Fibroblast of skin of left quadriceps (primary cell): ENCODE measurements around the gene MUSK.

Experiments
- DNase-seq, 2 experiments: peaks; one replicate each; pipeline ENCODE4 v3.0.0-alpha.2; 2013; ENCODE audit warnings: low read depth in 2 of 2

MUSK gene

DNA sequence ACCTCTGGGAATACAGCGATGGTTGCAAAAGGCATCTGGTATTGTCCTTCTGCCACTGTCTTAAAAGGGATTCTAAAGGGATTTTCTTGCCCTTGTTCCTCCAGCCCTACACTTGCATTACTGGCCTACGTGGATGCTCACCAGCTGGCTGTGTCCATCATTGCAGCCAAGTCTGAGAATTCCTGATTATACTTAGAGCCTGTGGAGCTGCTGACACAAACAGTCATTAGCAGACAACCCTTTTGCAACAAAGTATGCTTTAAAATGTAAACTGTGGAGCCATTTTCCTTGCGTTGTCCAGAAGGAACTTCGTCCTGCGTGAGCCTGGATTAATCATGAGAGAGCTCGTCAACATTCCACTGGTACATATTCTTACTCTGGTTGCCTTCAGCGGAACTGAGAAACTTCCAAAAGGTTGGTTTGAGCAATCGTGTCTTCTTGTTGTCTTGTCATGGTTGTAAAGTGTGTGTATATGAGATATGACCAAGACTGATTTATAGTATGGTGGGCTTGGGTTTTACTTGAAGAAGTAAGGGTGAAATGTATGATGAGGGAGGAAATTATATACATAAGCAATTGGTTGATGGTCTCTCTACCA, at the start of gene MUSK:
Gene MUSK, plus strand, starts transcription at position 222 of the 598 bp plus-strand sequence. Its CDS starts 114 bp downstream, at position 336.
- no peak for DNase-seq

- DNase-seq = no peak
Measured at GRCh38 chr9:110619831-110620230, 48.8 kb upstream of the MUSK start.

- no peak for DNase-seq
Measured at GRCh38 chr9:110620726-110621125, 47.9 kb upstream of the MUSK start.

GRCh38 chr9:110622368-110622767, 46.2 kb upstream of the MUSK start:
- DNase-seq = no peak

- no peak for DNase-seq
Measured at GRCh38 chr9:110623462-110624025, 45.0 kb upstream of the MUSK start.

DNA sequence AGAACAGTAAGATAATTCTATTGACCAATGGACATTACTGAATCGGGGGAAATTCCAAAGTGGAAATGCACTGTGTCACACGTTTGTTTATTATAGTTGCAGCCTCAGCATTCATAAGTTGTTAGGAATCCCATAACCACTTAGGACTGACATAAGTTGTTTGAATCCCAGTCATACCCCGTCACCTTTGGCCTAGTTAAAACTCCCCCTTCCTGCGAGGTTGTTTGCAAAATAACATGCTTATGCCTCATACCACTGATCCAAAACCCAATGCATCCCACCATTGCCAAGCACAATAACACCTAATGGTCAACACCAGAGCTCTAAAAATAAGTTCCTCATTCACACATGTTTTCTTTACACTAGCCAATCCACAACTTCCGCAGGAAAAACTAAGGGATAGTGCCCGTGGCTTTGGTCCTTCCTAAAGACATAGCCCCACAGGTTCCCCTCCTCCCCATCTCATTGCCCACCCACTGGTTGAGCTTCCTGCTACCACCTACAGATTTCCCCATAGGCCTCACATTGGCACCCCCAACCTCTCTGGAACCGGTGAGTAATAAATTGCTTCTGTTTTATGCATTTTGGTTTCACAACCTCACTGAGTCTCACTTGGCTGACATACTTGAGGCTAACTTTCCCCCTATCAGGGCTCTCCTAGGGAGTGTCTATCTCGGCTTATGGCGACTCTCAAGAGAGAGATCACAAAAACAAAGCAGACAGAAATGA, 42.3 kb upstream of the MUSK start:
- peak; percentile 62 to 66 for DNase-seq

- DNase-seq = no peak
Measured at GRCh38 chr9:110635589-110635988, 33.0 kb upstream of the MUSK start.

DNA sequence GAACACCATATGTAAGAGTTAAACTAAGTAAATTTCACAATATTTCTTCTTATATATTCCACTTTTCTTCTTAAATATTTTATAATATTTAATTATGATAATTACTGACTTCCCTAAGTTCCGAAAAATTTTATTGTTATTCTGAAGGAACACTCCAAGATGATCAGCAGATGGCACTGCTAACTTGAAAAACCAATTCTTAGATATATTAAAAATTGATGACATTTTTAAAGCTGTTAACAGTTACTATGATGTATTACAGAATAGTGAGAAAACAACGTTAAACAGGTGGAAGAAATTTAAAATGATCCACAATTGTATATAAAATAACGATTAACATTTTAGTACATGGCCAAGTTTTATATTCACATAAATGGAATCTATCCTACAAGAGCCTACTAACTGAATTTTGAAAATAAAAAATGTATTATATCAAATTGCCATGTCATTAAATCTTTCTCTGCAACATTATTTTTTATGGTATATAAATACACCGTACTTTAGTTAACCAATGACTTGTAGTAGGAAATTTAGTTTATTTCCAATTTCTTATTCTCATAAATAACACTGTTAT, 30.1 kb upstream of the MUSK start:
- no peak for DNase-seq

- no peak for DNase-seq
Measured at GRCh38 chr9:110640736-110641135, 27.9 kb upstream of the MUSK start.

- DNase-seq = no peak
Measured at GRCh38 chr9:110641293-110641692, 27.3 kb upstream of the MUSK start.

DNA sequence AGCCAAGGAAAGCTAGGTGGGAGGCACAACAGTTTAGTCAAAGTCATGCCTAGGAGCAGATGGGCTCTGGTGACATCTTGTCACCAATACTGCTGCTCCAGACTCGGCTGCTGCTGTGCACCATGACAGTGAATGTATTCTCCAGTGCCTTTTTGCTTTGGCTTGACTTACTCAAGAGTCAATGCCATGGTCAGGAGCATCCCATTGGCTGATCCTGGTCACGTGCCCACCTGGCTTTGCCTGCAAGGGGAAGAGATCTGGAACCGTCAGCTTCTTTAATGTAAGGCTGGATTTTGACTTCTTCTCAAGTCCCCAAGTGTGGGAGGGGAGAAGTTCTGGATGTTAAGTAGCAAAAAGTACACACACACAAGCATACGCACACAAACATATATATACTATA, 19.9 kb upstream of the MUSK start:
- no peak for DNase-seq

DNA sequence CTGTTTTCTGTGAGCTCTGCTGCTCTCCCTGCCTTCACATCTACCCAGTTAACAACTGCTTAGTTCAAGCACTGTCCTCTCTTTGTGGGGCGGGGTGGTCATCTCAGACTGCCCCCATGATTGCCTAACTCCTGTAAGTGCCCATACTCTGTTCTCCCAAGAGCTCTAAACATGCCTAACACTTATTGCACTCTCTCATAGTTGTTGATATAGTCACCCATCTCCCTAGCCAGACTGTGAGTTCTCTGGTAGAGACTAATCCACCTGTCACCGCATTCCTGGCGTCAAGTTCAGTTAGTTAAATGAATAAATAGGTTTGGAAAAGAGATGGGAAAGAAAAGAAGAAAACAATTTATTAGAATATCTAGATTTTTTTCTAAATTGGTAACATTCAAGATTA, 18.3 kb upstream of the MUSK start:
- DNase-seq = peak; percentile 44 to 45

- DNase-seq = peak; percentile 96
Measured at GRCh38 chr9:110650991-110651411, 17.6 kb upstream of the MUSK start.

- DNase-seq = peak in 1 of 2 experiments; percentile 35
Measured at GRCh38 chr9:110655754-110656641, 12.6 kb upstream of the MUSK start.

DNA sequence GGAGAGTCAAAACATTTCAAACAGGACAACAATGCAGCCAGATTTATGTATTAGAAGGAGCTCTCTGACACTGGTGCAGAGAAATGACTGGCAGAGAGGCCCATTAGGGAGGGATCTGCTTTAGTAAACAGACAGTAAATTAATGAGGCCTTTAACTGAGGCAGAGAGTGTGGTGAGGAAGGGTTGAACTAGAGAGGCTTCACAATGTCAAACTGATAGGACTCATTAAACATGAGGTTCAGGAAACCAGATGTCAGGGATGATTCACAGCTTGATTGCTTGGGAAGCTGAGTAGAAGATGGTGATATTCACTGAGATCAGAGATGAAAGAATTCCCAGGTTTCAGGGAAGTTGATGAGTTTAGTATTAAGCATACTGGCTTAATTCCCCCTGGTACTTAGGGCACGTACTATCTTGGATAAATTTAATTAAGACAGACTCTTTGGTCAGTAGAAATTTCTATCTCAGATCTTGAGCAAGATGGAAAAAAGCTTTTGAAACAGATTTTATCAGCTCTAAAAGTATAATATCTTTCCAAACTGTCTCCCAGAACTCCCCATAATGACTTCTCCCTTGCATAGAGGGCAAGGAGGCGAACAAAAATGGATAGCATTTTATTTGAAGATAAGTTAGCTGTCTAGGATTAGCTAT, 8.6 kb upstream of the MUSK start:
- DNase-seq = peak in 1 of 2 experiments; percentile 39

GRCh38 chr9:110669433-110669832, 842 bp downstream of the MUSK start:
- no peak for DNase-seq

DNA sequence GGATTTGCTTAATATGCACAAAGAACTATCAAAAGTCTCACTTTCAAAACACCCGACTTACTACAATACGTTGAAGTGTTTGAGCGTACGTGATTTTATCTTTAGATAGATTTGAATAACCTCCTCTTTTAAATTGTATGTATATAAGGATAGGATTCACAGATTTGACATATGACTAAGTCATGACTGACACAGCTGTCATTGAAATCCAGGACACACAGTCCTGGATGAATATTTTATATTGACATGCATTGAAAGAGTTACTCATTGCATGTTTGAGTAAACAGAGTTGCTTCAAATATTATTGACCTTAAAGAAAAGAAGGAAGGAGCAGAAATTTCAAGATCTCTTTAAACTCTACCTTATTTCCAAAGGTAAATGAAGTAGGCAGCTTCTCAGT, 3.3 kb downstream of the MUSK start:
- no peak for DNase-seq

GRCh38 chr9:110672873-110673510, 4.4 kb downstream of the MUSK start:
- no peak for DNase-seq

DNA sequence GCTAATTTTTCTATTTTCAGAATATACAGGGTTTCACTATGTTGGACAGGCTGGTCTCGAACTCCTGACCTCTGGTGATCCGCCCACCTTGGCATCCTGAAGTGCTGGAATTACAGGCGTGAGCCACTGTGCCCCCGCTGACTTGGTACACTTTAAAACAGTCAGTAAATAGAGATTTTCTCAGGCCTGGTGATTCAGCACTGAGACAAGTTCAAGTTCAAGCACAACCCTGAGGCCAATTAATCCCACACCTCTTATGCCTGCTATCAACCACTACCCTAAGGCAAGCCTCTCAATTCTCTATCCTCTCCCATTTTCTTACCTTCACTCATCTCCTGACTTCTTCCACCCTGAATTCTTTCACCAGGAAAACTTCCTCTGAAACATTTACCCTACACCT, 18.9 kb downstream of the MUSK start:
- no peak for DNase-seq

DNA sequence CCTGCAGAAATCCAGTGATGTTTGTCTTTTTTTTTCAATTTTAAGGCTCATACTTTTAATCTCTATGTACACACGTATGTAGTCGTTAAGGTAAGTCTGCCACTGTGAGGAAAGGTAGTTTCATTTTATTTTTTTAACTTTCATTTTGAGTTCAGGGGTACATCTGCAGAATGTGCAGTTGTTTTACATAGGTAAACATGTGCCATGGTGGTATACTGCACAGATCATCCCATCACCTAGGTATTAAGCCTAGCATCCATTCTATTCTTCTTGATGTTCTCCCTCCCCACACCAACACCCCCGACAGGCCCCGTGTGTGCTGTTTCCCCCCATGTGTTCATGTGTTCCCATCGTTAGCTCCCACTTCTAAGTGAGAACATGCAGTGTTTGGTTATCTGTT, 19.7 kb downstream of the MUSK start:
- no peak for DNase-seq
